ENCODE measurements around the gene ATXN10.

DNA sequence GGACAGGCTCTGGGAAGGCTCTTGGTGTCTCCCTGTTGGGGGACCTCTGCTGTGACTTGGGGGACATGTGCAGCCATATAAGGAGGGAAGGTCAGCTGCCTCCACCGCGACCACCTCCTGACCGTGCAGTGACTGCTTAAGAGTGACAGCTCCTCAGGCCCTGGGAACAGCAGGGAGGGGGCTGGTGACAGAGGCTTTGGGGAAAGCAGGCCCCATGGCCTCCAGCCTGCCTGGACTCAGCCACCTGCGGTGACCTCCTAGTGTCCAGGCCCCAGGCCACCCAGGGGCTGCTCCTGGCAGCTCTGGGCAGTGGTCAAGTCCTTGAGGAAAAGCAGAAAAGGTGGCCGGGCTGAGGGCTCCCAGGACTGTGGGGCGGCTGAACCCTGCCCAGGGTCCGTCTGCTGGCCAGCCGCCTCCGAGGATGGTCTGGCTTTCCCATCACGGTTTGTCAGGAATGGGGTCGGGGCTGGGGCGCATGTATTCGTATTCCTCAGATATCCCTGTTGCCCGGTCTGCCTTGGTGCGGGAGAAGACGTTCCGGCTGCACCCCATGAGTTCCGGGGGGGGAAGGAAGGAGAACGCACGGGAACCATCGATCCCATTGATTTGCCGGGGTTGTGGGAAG, 208.6 kb downstream of the ATXN10 start:
- TF ChIP-seq CTCF (IDR thresholded peaks at IDR 0.05; ENCODE audit: insufficient read depth, low read length) (no peak), GABPA (IDR thresholded peaks at IDR 0.05; ENCODE audit: low read depth) (no peak), REST (IDR thresholded peaks at IDR 0.05; ENCODE audit: insufficient replicate concordance, low read depth) (no peak), POLR2AphosphoS5 (IDR thresholded peaks at IDR 0.05; ENCODE audit: low read depth) (no peak)

All from HL-60 (cell line).